Sciatic nerve (tissue), 2 donors: ENCODE measurements around the gene ENTR1. TPM values are rescaled to one million over a fixed set of nuclear protein-coding genes. Genes with fewer than 3 reads are reported as not detected.
A peak's percentile ranks its signal among the peaks of the same experiment; 100 is the strongest.
"Not testable (repeated sequence)": the region's sequence is repeated elsewhere in the genome, so short reads cannot be mapped to it uniquely, and the experiment has no call there.

Source experiments
- ATAC-seq: fragments of 200-7000 bp; cut with Tn5 transposase; one replicate; pipeline ENCODE4 v1.9.1; 2020; ENCODE audit warnings: mild to moderate bottlenecking, moderate library complexity
- DNase-seq: peaks from one replicate; pipeline ENCODE4 v3.0.0-alpha.2; 2020; ENCODE audit warnings: low spot score
- intact Hi-C: fragments of 100-400 bp; cut with DNase I; formaldehyde crosslinking; loops from one replicate; pipeline ENCODE4 v1.14.2; 2022
- total RNA-seq: library from RNA; stranded (reverse); fragmentation: NEBNext Ultra II Directional; extraction: Animal tissue kit (Norgen Biotek cat#: 25700); gene quantifications from one replicate; pipeline ENCODE4 v1.2.1, GENCODE V29; 2021
- donor health status: DM: no; HTN: no; CAD: no.
- donor health status: DM: no; HTN: no; CAD: no.

ENTR1 gene
- total RNA-seq, 1 donor from 2014 or later, result 39.7 TPM

- intact Hi-C loops, result no loop called here
- no peak for DNase-seq
- ATAC-seq, result no peak
Observed at GRCh38 chr9:136424750-136425362, 14.4 kb upstream of the ENTR1 start.

GRCh38 chr9:136423432-136424146 lies 13.2 kb upstream of the ENTR1 start:
- DNase-seq (no peak), ATAC-seq (no peak)
- intact Hi-C loops, result no loop called here

DNA sequence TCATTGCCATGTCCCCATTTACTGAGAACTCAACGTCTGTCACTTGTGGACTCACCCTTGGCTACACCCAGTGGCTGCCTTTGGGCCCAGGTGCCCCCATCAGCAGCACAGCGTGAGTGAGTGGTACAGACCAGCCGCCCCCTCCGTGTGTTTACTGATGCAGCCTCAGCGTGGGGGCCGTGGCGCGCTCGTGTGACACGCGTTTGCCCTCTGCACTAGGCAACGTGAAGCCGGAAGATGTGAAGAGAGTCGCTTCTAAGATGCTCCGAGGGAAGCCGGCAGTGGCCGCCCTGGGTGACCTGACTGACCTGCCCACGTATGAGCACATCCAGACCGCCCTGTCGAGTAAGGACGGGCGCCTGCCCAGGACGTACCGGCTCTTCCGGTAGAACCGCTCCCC lies 12.5 kb upstream of the ENTR1 start:
- DNase-seq (no peak), ATAC-seq (no peak)
- intact Hi-C loops, result no loop called here

DNA sequence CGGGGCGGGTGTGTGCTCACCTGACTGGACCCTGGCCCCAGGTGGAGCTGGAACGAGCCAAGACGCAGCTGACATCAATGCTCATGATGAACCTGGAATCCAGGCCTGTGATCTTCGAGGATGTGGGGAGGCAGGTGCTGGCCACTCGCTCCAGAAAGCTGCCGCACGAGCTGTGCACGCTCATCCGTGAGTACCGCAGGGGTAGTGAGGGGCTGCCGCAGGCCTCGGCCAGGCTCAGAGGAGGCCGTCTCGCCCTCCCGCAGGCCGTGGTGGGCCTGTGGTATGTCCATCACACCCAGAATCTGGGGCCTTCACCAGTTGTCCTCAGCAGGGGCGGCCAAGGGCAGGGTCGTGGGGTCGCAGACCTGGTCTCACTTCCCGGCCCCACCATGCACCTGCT lies 11.4 kb upstream of the ENTR1 start:
- intact Hi-C loops, result no loop called here
- ATAC-seq (no peak), DNase-seq (no peak)

GRCh38 chr9:136419092-136419420 lies 8.6 kb upstream of the ENTR1 start:
- intact Hi-C loops, result no loop called here
- ATAC-seq (no peak), DNase-seq (no peak)

DNA sequence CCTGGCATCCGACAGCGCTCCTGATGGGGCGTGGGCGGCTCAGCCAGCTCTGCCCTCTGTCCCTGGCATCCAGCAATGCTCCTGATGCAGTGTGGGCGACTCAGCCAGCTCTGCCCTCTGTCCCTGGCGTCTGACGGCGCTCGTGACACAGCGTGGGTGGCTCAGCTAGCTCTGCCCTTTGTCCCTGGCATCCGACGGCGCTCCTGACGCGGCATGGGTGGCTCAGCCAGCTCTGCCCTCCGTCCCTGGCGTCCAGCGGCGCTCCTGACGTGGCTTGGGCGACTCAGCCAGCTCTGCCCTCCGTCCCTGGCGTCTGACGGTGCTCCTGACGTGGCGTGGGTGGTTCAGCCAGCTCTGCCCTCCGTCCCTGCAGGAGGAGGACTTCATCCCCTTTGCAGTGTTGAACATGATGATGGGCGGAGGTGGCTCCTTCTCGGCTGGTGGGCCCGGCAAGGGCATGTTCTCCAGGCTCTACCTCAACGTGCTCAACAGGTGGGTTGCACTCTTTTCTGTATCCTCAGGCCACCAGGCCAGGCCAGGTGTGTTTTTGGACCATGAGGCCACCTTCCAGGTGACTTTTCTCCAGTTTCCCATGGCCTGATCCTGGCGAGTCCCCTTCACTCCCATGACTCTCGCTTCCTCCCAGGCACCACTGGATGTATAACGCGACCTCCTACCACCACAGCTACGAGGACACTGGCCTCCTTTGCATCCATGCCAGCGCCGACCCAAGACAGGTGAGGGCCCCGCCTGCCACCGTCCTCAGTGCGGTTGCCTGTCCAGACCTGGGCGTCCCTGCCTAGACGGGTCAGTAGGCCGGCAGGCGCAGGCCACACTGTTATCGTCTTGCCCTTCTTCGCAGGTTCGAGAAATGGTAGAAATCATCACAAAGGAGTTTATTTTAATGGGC lies 8.0 kb upstream of the ENTR1 start:
- peak; percentile 78 for DNase-seq
- intact Hi-C loops, result no loop called here
- ATAC-seq, result peak; percentile 73

GRCh38 chr9:136416914-136417313 lies 6.5 kb upstream of the ENTR1 start:
- no peak for ATAC-seq
- intact Hi-C loops, result no loop called here
- no peak for DNase-seq

DNA sequence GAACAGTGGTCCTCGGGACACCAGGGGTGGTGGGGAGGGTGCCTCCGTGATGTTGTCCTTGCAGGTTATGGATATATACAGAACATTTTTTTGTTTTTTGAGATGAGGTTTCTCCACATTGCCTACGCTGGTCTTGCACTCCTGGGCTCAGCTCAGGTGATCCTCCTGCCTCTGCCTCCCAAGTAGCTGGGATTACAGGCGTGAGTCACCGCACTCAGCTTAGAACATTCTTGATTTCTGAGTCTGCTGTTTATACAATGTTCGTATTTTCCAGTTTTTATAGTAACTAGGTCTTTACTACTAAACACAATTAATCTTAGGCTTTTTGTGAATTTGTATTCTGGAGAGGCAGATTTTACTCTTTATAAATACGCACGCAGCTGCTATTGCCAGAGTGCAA lies 6.0 kb upstream of the ENTR1 start:
- ATAC-seq, result no peak
- DNase-seq, result no peak
- intact Hi-C loops, result no loop called here

GRCh38 chr9:136412962-136413361 lies 2.5 kb upstream of the ENTR1 start:
- ATAC-seq, result no peak
- DNase-seq, result no peak
- intact Hi-C loops, result no loop called here

DNA sequence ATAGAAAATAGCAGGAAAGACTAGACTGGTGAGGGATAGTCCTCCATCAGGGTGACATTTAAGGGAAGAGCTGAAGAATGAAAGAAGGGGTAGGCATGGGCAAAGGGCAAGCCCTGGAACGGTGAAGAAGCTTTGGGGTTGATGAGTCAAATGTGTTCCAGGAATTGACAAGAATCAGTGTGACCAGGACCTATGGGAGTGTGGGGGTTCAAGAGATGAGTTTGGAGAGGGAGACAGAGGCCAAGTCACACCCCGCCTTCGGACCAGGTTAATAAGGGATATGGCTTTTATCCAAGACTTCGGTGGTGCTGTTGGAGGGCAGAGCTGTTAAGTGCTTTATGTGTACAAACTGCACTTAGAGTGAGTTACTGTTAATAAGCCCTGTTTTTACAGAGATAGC lies 964 bp upstream of the ENTR1 start:
- DNase-seq (no peak), ATAC-seq (no peak)
- intact Hi-C loops, result no loop called here

DNA sequence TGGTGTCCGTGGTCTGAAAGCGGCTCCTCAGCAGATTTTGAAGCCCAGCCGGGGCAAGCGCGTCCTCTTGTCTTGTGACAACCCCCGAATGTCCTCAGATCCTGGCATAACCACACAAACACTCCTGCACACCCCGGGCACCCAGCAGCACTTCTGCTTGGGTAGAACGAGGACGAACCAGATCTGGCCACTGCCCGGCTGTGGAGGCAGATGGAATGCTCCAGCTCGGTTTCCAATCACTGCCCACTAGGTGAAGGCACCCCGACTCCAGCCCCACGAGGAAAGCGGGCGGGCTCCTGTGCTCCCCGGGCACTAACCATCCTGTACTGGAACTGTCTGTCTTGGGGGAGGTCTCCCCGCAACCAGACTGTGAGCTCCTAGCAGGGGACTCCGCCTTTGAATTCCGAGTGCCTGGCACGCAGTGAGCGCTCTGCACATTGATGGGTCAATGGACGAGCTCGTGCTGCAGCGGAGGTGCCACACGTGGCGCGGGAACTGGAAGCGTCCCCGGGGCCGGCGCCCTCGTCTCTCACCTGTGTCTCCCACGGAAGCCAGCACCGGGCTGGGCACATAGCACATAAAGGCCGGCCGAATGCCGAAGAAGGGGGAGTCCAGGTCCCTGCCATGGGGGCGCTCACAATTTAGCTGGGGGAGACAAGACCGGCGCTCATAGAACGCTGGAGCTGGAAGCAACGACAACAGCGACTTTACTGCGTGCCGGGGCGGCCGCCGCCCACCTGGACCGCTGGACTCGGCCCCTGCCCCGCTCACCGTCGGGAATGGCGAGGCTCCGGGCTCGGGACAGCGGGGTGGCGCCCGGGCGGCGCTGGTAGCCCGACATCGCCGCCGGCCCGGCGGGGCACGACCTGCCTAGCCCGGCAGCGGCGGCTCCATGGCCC lies 608 bp downstream of the ENTR1 start:
- ATAC-seq (peak; percentile 31), DNase-seq (no peak)
- intact Hi-C loops, result no loop called here

GRCh38 chr9:136407911-136408310 lies 2.5 kb downstream of the ENTR1 start:
- intact Hi-C loops, result no loop called here
- no peak for ATAC-seq
- DNase-seq, result no peak

DNA sequence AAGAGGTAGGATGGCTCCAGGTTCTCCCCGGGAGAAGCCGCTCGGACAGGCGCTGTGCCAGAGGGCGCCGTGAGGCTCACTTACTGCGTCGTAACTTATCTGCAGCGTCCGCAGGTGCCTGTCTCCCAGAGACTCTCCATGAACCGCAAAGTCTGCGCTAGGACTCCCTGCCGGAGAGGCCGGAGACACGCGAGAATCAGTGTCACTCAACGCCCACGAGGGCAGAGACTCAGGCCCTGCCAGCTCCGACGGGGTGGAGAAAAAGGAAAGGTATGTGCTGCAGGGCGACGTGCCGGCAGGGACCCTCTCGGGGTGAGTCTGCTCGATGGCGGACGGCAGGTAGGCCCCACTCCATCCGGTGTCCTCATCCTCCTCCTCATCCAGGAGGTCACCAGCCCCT lies 3.4 kb downstream of the ENTR1 start:
- intact Hi-C loops, DNase-seq, ATAC-seq: not testable (repeated sequence)

GRCh38 chr9:136405904-136406303 lies 4.5 kb downstream of the ENTR1 start:
- DNase-seq, ATAC-seq, intact Hi-C loops: not testable (repeated sequence)

DNA sequence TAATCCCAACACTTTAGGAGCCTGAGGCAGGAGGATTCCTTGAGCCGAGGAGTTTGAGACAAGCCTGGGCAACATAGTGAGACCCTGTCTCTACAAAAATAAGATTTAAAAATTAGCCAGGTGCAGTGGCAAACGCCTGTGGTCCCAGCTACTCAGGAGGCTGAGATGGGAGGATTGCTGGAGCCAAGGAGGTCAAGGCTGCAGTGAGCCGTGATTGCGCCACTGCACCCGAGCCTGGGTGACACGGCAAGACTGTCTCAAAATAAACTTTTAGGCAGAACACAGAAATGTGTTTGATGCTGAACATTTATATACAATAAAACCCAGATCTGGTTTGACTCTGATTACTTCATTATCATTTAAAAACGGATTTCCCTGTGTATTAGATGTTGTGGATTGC lies 4.9 kb downstream of the ENTR1 start:
- intact Hi-C loops, result no loop called here
- DNase-seq, result no peak

GRCh38 chr9:136404801-136405136 lies 5.6 kb downstream of the ENTR1 start:
- ATAC-seq (no peak), DNase-seq (no peak)
- intact Hi-C loops, result no loop called here

More for the DNA sequence above, 4.9 kb downstream of the ENTR1 start:
- ATAC-seq, result no peak

DNA sequence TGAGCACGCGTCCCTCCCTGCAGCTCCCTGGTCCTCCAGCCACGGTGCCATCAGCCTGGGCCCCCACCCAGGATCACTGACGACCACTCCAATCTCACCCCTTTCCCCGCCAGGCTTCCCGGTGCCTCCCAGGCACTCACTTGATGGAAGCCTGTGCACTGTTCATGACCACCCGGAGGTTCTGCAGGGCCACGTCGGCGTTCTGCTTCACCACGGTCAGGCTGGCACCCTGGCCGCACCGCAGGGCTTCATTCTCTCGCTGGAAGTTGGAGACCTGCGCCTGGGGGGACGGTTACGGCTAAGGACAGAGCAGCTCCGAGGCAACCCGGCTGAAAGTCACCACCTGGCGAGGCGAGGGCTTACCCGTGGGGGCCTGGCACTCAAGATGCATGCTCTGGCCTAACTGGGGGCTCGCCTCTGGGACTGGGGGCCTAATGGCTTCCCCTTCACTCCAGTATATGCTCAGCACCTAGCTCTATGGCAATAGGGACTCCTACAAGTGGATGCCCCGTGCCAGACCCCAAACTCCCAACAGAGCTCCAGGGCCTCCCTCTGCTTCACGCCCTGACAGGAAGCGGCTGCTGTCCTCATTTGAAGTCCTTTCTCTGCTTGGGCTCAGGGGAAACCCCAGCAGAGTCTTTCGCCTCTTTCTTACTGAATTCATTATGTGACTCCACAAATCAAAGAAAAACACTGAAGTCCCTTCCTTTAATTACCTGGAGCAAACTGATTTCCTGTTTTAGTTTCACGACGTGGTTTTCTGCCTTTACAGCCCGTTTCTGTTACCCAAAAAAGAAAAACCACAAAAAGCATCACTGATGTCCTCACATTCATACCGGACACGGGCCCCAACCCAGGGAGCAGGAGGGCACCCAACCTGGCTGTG lies 6.3 kb downstream of the ENTR1 start:
- intact Hi-C loops, result no loop called here

GRCh38 chr9:136403538-136403914 lies 6.9 kb downstream of the ENTR1 start:
- ATAC-seq (no peak), DNase-seq (no peak)
- intact Hi-C loops, result no loop called here

More for the DNA sequence above, 6.3 kb downstream of the ENTR1 start:
- ATAC-seq, result no peak
- no peak for DNase-seq
